Kidney epithelial cell (primary cell): ENCODE data around the gene PML. TPM values are rescaled to one million over a fixed set of nuclear protein-coding genes. Genes with fewer than 3 reads are reported as not detected.
A peak's percentile ranks its signal among the peaks of the same experiment; 100 is the strongest.
"Not testable (repeated sequence)": the region's sequence is repeated elsewhere in the genome, so short reads cannot be mapped to it uniquely, and the experiment has no call there.

Experiments
- DNase-seq: peaks from one replicate; pipeline ENCODE4 v3.0.0-alpha.2; 2010; ENCODE audit warnings: low read depth
- H3K27me3 ChIP-seq: 2 replicates; pipeline ENCODE4 v1.6.0; 2011; ENCODE audit warnings: low read length; ENCODE audit not compliant: control insufficient read depth, insufficient read depth
- H3K36me3 ChIP-seq: 2 replicates; pipeline ENCODE4 v1.5.1; 2011; ENCODE audit warnings: low read length; ENCODE audit not compliant: control insufficient read depth, insufficient read depth
- H3K4me3 ChIP-seq: 2 replicates; pipeline ENCODE4 v1.5.1; 2011; ENCODE audit warnings: low read depth, mild to moderate bottlenecking, control low read depth, low read length
- CTCF ChIP-seq: IDR thresholded peaks from 2 replicates; pipeline ENCODE4 v1.5.1; 2011; ENCODE audit warnings: mild to moderate bottlenecking, moderate library complexity, low read length, control low read depth, inconsistent platforms; ENCODE audit not compliant: insufficient read depth, poor library complexity, severe bottlenecking
- total RNA-seq: library from RNA; depleted of rRNA; stranded (reverse); fragments of >200 nt; gene quantifications from 2 replicates; pipeline ENCODE4 v1.2.3, GENCODE V29; 2015

Gene PML
- total RNA-seq, 1 donor from 2014 or later, result 94.1 TPM

DNA sequence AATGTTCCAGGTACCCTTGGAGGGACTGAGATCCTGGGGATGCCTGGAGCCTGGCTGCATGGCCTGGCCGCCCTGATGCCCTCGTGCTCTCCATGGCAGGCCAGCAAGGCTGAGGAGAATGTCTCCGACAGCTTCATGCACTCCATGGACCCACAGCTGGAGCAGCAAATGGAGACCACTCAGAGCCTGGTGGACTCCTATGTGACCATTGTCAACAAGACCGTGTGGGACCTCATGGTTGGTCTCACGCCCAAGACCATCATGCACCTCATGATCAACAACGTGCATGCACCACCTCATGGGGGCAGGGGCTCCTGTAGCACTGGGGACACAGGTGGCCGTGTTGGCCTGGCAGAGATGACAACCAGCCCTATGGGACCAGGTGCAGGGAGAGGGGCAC lies 68.2 kb downstream of the PML start:
- no peak for TF ChIP-seq CTCF
- no peaks in the 10 kb centered on the region for H3K36me3 ChIP-seq
- peaks cover 3% of the 10 kb centered on the region for H3K27me3 ChIP-seq
- DNase-seq, result no peak
- H3K4me3 ChIP-seq, result no peak overlapping the region

DNA sequence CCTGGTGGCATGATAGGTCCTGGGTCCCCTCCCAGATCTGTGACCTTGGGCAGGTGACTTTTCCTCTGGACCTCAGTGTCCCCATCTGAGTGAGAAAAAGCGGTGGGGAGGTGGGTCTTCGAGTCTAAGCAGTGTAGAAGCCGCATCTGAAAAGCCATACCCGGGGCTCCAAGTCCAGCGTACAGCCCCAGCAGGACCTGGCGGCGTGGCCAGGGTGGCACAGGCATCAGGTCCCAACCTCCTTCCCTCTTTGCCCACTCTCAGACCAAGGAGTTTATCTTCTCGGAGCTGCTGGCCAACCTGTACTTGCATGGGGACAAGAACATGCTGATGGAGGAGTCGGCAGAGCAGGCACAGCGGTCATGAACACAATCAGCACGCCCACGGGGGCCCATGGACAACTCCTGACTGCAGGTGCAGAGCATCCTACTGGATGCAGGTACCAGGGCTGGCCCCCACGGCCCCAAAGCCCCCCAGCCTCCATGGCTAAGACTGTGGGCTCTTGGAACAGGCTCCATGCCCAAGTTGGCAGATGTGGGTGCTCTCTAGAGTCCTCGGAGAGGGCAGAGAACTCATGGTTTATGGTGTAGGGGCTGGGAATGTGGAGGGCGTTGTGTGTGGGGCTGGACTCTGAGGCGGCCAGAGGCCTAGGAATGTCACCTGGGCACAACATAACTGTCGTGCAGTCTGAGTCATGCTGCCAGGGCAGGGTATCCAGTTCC lies 69.1 kb downstream of the PML start:
- not testable (repeated sequence) for H3K27me3 ChIP-seq, H3K36me3 ChIP-seq, DNase-seq, H3K4me3 ChIP-seq

DNA sequence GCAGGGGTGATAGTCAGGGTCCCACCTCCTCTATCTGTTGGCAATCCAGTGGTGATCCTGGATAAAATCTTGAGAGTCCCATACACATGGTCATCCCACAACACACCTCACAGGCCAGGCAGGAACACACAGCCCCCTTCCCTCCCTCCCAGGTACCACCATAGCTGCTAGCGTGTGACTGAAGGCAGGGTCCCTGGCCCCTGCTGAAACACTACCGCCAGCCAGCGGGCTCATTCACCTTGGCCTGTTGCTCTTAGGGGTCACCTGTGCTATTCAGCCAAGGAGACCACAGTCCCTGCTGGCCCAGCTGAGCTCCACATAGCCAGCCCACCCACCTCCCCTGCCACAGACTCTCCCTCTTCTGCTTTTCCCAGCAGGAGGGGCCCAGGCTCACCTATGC lies 69.7 kb downstream of the PML start:
- not testable (repeated sequence) for H3K4me3 ChIP-seq, H3K36me3 ChIP-seq, DNase-seq, H3K27me3 ChIP-seq

DNA sequence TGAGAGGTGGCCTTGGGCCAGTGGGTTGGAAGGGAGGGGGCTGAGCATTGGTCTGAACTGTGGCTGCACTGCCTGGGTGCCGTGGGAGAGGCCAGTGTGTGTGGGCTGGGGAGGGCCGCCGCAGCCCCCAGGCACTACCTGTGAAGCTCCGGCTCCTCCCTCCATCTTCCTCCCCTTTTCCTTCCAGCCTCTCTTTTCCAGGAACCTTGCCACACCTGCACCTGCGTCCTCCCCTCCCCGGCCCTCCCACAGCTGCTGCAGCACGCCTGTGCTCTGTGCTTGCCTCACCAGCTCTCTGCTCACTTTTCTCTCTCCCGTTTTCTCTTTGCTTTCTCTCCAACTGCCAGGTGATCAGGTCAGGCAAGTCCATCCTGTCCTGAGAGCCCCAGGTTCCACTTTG lies 70.3 kb downstream of the PML start:
- not testable (repeated sequence) for DNase-seq, H3K36me3 ChIP-seq, H3K4me3 ChIP-seq, H3K27me3 ChIP-seq

GRCh38 chr15:74065684-74066411 lies 71.3 kb downstream of the PML start:
- H3K4me3 ChIP-seq, H3K36me3 ChIP-seq, DNase-seq, H3K27me3 ChIP-seq: not testable (repeated sequence)
- peak; percentile 20 for TF ChIP-seq CTCF

GRCh38 chr15:74071645-74072044 lies 77.1 kb downstream of the PML start:
- not testable (repeated sequence) for H3K36me3 ChIP-seq, DNase-seq, H3K27me3 ChIP-seq, H3K4me3 ChIP-seq

- not testable (repeated sequence) for H3K4me3 ChIP-seq, H3K27me3 ChIP-seq, DNase-seq, H3K36me3 ChIP-seq
These were observed 77.6 kb downstream of the PML start for GRCh38 chr15:74072132-74072531.

GRCh38 chr15:74072614-74073337 lies 78.3 kb downstream of the PML start:
- H3K27me3 ChIP-seq, H3K4me3 ChIP-seq, H3K36me3 ChIP-seq, DNase-seq: not testable (repeated sequence)

GRCh38 chr15:74075781-74076180 lies 81.3 kb downstream of the PML start:
- not testable (repeated sequence) for DNase-seq, H3K4me3 ChIP-seq, H3K27me3 ChIP-seq, H3K36me3 ChIP-seq

- not testable (repeated sequence) for H3K36me3 ChIP-seq, H3K27me3 ChIP-seq, DNase-seq, H3K4me3 ChIP-seq
These were observed 87.9 kb downstream of the PML start, which contains the start of gene GOLGA6A for GRCh38 chr15:74082450-74082849. GOLGA6A (minus strand) TSS chr15:74082550; CDS start chr15:74082509, 41 bp downstream.

DNA sequence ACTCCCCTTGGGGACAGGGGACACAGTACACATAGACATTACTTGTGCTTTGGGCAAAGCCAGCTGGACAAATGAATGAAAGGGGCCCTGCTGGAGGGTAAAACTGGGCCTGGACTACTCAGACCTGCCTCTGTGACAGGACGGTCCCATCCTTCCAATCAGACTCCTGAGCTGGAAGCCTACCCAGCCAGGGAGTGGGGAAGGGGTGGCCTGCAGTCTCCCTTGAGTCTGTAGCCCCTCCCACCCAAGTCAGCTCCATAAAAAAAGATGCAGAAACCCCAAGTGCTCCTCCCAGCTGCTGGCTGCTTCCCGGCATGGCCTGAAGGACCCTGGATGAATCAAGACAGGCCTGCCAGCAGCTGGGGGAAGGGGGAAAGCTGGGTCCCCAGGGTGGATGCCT lies 100.1 kb downstream of the PML start:
- not testable (repeated sequence) for H3K36me3 ChIP-seq, H3K27me3 ChIP-seq, DNase-seq, H3K4me3 ChIP-seq

DNA sequence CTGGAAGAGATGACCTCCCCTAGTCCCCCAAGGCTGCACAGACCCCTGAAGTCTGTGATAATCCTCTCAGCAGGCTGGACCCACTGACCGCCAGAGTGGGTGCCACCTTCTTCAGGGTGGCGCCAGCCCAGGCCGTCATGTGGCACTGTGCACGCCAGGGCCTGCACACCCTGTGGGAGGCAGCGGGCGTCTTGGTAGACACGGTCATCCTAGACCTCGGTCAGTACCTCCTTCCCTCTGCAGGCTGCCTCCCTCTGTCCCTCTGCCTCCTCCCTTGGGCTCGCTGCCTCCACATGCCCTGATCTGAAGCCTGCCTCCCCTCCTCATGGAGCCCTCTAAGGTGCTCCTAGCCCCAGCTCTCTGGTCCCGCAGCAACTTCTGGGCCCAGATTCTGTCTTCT lies 101.1 kb downstream of the PML start:
- not testable (repeated sequence) for H3K4me3 ChIP-seq, DNase-seq, H3K27me3 ChIP-seq, H3K36me3 ChIP-seq
